Measurements from ENCODE around the gene ELK3. TPM values are rescaled to one million over a fixed set of nuclear protein-coding genes. Genes with fewer than 3 reads are reported as not detected.

Gene ELK3
- 17.9 TPM for polyA plus RNA-seq

- H3K4me1 Mint-ChIP-seq, result peaks cover 44 to 58% (median 49%) of the 10 kb centered on the region in 3 donors
Observed at GRCh38 chr12:96193725-96194575, at the start of gene ELK3. TSS of gene ELK3 (plus strand) at chr12:96194375.

GRCh38 chr12:96146747-96147146 is 47.4 kb upstream of the ELK3 start:
- Mint-ChIP-seq H3K9me3 (no peaks in the 10 kb centered on the region), H3K4me1 (peaks cover 20 to 24% (median 24%) of the 10 kb centered on the region in 3 donors), H3K36me3 (no peaks in the 10 kb centered on the region), H3K27ac (peak overlapping the region in 1 of 3 donors; percentile 39), H3K27me3 (no peaks in the 10 kb centered on the region), H3K4me3 (peak overlapping the region in 2 of 4 donors; percentile 58 to 63)

More at GRCh38 chr12:96193725-96194575, at the start of gene ELK3:
- Mint-ChIP-seq H3K9me3 (no peaks in the 10 kb centered on the region), H3K27me3 (no peaks in the 10 kb centered on the region), H3K36me3 (no peaks in the 10 kb centered on the region), H3K27ac (peak within 1 kb of the TSS; percentile 98 to 99 (median 99)), H3K4me3 (peak within 1 kb of the TSS; percentile 96 to 100 (median 98))

GRCh38 chr12:96150442-96150841 is 43.7 kb upstream of the ELK3 start:
- Mint-ChIP-seq H3K36me3 (peaks cover 1% of the 10 kb centered on the region), H3K27me3 (no peaks in the 10 kb centered on the region), H3K4me3 (no peak overlapping the region), H3K9me3 (no peaks in the 10 kb centered on the region), H3K4me1 (peaks cover 8 to 10% (median 10%) of the 10 kb centered on the region in 3 donors), H3K27ac (no peak overlapping the region)

- Mint-ChIP-seq H3K4me1 (peaks cover 0 to 3% (median 2%) of the 10 kb centered on the region in 3 donors), H3K4me3 (no peak overlapping the region), H3K36me3 (peaks cover 1% of the 10 kb centered on the region), H3K27me3 (no peaks in the 10 kb centered on the region), H3K27ac (no peak overlapping the region), H3K9me3 (no peaks in the 10 kb centered on the region)
Observed at GRCh38 chr12:96152164-96152563, 42.0 kb upstream of the ELK3 start.

- Mint-ChIP-seq H3K27me3 (no peaks in the 10 kb centered on the region), H3K27ac (no peak overlapping the region), H3K9me3 (no peaks in the 10 kb centered on the region), H3K4me3 (no peak overlapping the region), H3K36me3 (peaks cover 1% of the 10 kb centered on the region), H3K4me1 (peaks cover 0 to 1% (median 0%) of the 10 kb centered on the region in 3 donors)
Observed at GRCh38 chr12:96153131-96153725, 40.9 kb upstream of the ELK3 start.

GRCh38 chr12:96155181-96155580 is 39.0 kb upstream of the ELK3 start:
- H3K27ac Mint-ChIP-seq, result no peak overlapping the region

GRCh38 chr12:96155781-96156180 is 38.4 kb upstream of the ELK3 start:
- no peaks in the 10 kb centered on the region for H3K9me3 Mint-ChIP-seq
- H3K36me3 Mint-ChIP-seq, result peaks cover 1% of the 10 kb centered on the region
- no peak overlapping the region for H3K27ac Mint-ChIP-seq
- no peaks in the 10 kb centered on the region for H3K27me3 Mint-ChIP-seq
- H3K4me1 Mint-ChIP-seq, result peaks cover 0 to 1% (median 0%) of the 10 kb centered on the region in 3 donors
- no peak overlapping the region for H3K4me3 Mint-ChIP-seq

More at GRCh38 chr12:96155181-96155580, 39.0 kb upstream of the ELK3 start:
- Mint-ChIP-seq H3K4me1 (peaks cover 0 to 1% (median 0%) of the 10 kb centered on the region in 3 donors), H3K36me3 (peaks cover 1% of the 10 kb centered on the region), H3K4me3 (no peak overlapping the region), H3K9me3 (no peaks in the 10 kb centered on the region), H3K27me3 (no peaks in the 10 kb centered on the region)

- H3K27me3 Mint-ChIP-seq, result no peaks in the 10 kb centered on the region
- no peak overlapping the region for H3K4me3 Mint-ChIP-seq
- H3K36me3 Mint-ChIP-seq, result peaks cover 1% of the 10 kb centered on the region
- H3K27ac Mint-ChIP-seq, result peak overlapping the region in 1 of 3 donors; percentile 78
- H3K4me1 Mint-ChIP-seq, result peaks cover 0 to 1% (median 0%) of the 10 kb centered on the region in 3 donors
- H3K9me3 Mint-ChIP-seq, result no peaks in the 10 kb centered on the region
Observed at GRCh38 chr12:96156211-96156610, 38.0 kb upstream of the ELK3 start.

GRCh38 chr12:96157427-96157826 is 36.7 kb upstream of the ELK3 start:
- H3K27me3 Mint-ChIP-seq, result no peaks in the 10 kb centered on the region
- H3K36me3 Mint-ChIP-seq, result peaks cover 1% of the 10 kb centered on the region
- H3K27ac Mint-ChIP-seq, result no peak overlapping the region
- peaks cover 0 to 1% (median 0%) of the 10 kb centered on the region in 3 donors for H3K4me1 Mint-ChIP-seq
- H3K4me3 Mint-ChIP-seq, result no peak overlapping the region
- H3K9me3 Mint-ChIP-seq, result no peaks in the 10 kb centered on the region

- Mint-ChIP-seq H3K27ac (no peak overlapping the region), H3K4me3 (no peak overlapping the region), H3K36me3 (no peaks in the 10 kb centered on the region), H3K27me3 (no peaks in the 10 kb centered on the region), H3K9me3 (no peaks in the 10 kb centered on the region), H3K4me1 (peaks cover 1 to 2% (median 2%) of the 10 kb centered on the region in 3 donors)
Observed at GRCh38 chr12:96164951-96165811, 29.0 kb upstream of the ELK3 start.

GRCh38 chr12:96166765-96167164 is 27.4 kb upstream of the ELK3 start:
- no peaks in the 10 kb centered on the region for H3K9me3 Mint-ChIP-seq
- H3K27me3 Mint-ChIP-seq, result no peaks in the 10 kb centered on the region

GRCh38 chr12:96167492-96167891 is 26.7 kb upstream of the ELK3 start:
- Mint-ChIP-seq H3K27ac (no peak overlapping the region), H3K4me1 (peaks cover 6 to 7% (median 6%) of the 10 kb centered on the region in 3 donors), H3K36me3 (no peaks in the 10 kb centered on the region), H3K9me3 (no peaks in the 10 kb centered on the region), H3K27me3 (peaks cover 2% of the 10 kb centered on the region), H3K4me3 (no peak overlapping the region)

More at GRCh38 chr12:96166765-96167164, 27.4 kb upstream of the ELK3 start:
- no peak overlapping the region for H3K27ac Mint-ChIP-seq
- H3K36me3 Mint-ChIP-seq, result no peaks in the 10 kb centered on the region
- H3K4me1 Mint-ChIP-seq, result peaks cover 6 to 7% (median 6%) of the 10 kb centered on the region in 3 donors
- no peak overlapping the region for H3K4me3 Mint-ChIP-seq

GRCh38 chr12:96170328-96170727 is 23.8 kb upstream of the ELK3 start:
- no peaks in the 10 kb centered on the region for H3K36me3 Mint-ChIP-seq
- H3K9me3 Mint-ChIP-seq, result no peaks in the 10 kb centered on the region
- H3K27me3 Mint-ChIP-seq, result peaks cover 6% of the 10 kb centered on the region
- no peak overlapping the region for H3K4me3 Mint-ChIP-seq
- H3K27ac Mint-ChIP-seq, result no peak overlapping the region
- peaks cover 6 to 7% (median 6%) of the 10 kb centered on the region in 3 donors for H3K4me1 Mint-ChIP-seq

- Mint-ChIP-seq H3K36me3 (no peaks in the 10 kb centered on the region), H3K27ac (no peak overlapping the region), H3K4me3 (peak overlapping the region in 1 of 4 donors; percentile 41), H3K4me1 (peaks cover 6 to 7% (median 6%) of the 10 kb centered on the region in 3 donors), H3K27me3 (peaks cover 6% of the 10 kb centered on the region), H3K9me3 (no peaks in the 10 kb centered on the region)
Observed at GRCh38 chr12:96170762-96171161, 23.4 kb upstream of the ELK3 start.

All from IgD-negative memory B cell (primary cell).